ACC112 (cell line): ENCODE results near the gene TYW3.

Experiments used
- H2AFZ ChIP-seq: fragments of 200-600 bp; sonication (generic); one replicate; pipeline ENCODE4 v1.6.0; 2017; ENCODE audit warnings: antibody characterized with exemption, low read length; ENCODE audit not compliant: unreplicated experiment
- H3K27ac ChIP-seq: fragments of 200-600 bp; sonication (generic); 2 replicates; pipeline ENCODE4 v1.5.1; 2014; ENCODE audit warnings: low read depth, mild to moderate bottlenecking, antibody characterized with exemption, low read length, moderate library complexity
- H3K27me3 ChIP-seq: fragments of 200-600 bp; sonication (generic); 2 replicates; pipeline ENCODE4 v1.6.1; 2014; ENCODE audit warnings: mild to moderate bottlenecking, antibody characterized with exemption, low read length, moderate library complexity, mixed read lengths; ENCODE audit not compliant: insufficient read depth
- H3K36me3 ChIP-seq: fragments of 200-600 bp; sonication (generic); 2 replicates; pipeline ENCODE4 v1.6.1; 2016; ENCODE audit warnings: mild to moderate bottlenecking, antibody characterized with exemption, low read length, moderate library complexity, mixed read lengths; ENCODE audit not compliant: insufficient read depth
- H3K4me1 ChIP-seq: fragments of 200-600 bp; sonication (generic); one replicate; pipeline ENCODE4 v1.6.1; 2016; ENCODE audit warnings: low read length, mixed read lengths; ENCODE audit not compliant: insufficient read depth, unreplicated experiment, control insufficient read depth
- H3K4me3 ChIP-seq: fragments of 200-600 bp; sonication (generic); 2 replicates; pipeline ENCODE4 v1.5.1; 2014; ENCODE audit warnings: mild to moderate bottlenecking, low read depth, low read length
- H3K79me2 ChIP-seq: fragments of 200-600 bp; sonication (generic); one replicate; pipeline ENCODE4 v1.6.0; 2016; ENCODE audit warnings: low read length; ENCODE audit not compliant: control insufficient read depth, unreplicated experiment, insufficient read depth

Gene TYW3

GRCh38 chr1:74703386-74704182, 29.4 kb upstream of the TYW3 start:
- no peak overlapping the region for H2AFZ ChIP-seq
- H3K4me1 ChIP-seq, result no peaks in the 10 kb centered on the region
- peaks cover 22% of the 10 kb centered on the region for H3K36me3 ChIP-seq
- H3K27ac ChIP-seq, result no peak overlapping the region
- H3K27me3 ChIP-seq, result no peaks in the 10 kb centered on the region
- H3K4me3 ChIP-seq, result no peak overlapping the region
- no peaks in the 10 kb centered on the region for H3K79me2 ChIP-seq

DNA sequence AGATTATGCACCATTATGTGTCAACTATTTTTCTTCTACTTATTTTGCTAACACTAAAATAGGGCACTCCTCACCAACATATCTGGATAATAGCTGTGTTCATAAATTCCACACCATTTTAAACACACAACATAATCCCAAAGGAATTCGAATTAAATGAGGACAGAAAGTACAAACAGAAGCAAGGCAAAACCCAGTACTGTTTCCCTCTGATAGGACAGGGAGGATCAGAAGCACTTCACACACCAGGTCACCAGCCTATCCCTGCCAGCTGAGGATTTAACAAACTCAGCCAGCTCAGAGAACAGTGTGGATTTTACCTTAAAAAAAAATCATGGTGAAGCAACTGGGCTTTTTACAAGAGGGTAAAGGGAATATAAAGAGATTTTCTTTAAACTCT, 20.1 kb upstream of the TYW3 start:
- Histone ChIP-seq H3K79me2 (no peaks in the 10 kb centered on the region), H3K4me3 (no peak overlapping the region), H2AFZ (no peak overlapping the region), H3K27me3 (no peaks in the 10 kb centered on the region), H3K4me1 (no peaks in the 10 kb centered on the region), H3K36me3 (peaks cover 3% of the 10 kb centered on the region; the same call in 1 of the 2 replicates), H3K27ac (no peak overlapping the region)

GRCh38 chr1:74713849-74714248, 19.1 kb upstream of the TYW3 start:
- no peaks in the 10 kb centered on the region for H3K79me2 ChIP-seq
- H3K27me3 ChIP-seq, result no peaks in the 10 kb centered on the region
- no peaks in the 10 kb centered on the region for H3K4me1 ChIP-seq
- H2AFZ ChIP-seq, result no peak overlapping the region
- H3K4me3 ChIP-seq, result no peak overlapping the region
- peaks cover 8% of the 10 kb centered on the region; the same call in 1 of the 2 replicates for H3K36me3 ChIP-seq
- no peak overlapping the region for H3K27ac ChIP-seq

DNA sequence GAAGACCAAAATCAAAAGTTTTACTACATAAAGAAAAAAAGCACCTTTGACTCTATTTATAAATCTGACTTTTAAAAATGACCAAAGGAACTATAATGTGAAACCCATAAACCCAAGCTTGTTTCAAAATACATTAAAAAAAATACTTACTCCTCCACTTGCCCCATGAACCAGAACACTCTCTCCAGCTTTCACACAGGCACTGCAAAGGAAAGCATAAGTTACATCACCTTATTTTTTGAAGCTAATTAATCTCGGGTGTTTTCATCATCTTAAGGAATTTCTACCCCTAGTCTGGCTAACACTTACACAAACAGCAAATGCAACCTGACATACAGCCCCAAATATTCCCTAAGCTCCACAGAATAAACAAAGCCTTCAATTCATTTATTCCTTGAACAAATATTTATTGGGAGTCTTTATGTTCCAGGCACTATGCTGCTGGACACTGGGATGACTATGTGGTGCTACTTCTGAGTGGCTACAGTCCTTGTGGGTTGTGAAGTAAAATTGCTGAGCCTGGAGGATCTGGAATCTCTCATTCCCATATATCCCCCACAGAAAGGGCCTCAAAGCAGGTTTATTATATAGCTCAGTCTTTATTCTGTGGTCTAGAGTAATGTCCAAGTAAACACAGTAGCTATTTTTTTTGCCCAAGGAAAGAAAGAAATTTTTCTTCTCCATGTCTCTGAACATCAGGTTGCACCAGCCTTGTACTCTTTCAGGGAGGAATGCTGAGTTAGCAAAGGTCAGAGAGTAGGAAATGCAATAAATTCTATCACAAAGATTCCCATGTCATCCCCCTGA, 18.3 kb upstream of the TYW3 start:
- Histone ChIP-seq H3K79me2 (no peaks in the 10 kb centered on the region), H3K4me1 (no peaks in the 10 kb centered on the region), H3K27ac (no peak overlapping the region), H3K36me3 (peaks cover 11% of the 10 kb centered on the region; the same call in 1 of the 2 replicates), H3K4me3 (no peak overlapping the region), H3K27me3 (no peaks in the 10 kb centered on the region), H2AFZ (no peak overlapping the region)

GRCh38 chr1:74715236-74715502, 17.8 kb upstream of the TYW3 start:
- no peaks in the 10 kb centered on the region for H3K79me2 ChIP-seq
- no peaks in the 10 kb centered on the region for H3K27me3 ChIP-seq
- H3K4me3 ChIP-seq, result no peak overlapping the region
- H3K27ac ChIP-seq, result no peak overlapping the region
- peaks cover 15% of the 10 kb centered on the region; the same call in 1 of the 2 replicates for H3K36me3 ChIP-seq
- H2AFZ ChIP-seq, result no peak overlapping the region
- H3K4me1 ChIP-seq, result no peaks in the 10 kb centered on the region

DNA sequence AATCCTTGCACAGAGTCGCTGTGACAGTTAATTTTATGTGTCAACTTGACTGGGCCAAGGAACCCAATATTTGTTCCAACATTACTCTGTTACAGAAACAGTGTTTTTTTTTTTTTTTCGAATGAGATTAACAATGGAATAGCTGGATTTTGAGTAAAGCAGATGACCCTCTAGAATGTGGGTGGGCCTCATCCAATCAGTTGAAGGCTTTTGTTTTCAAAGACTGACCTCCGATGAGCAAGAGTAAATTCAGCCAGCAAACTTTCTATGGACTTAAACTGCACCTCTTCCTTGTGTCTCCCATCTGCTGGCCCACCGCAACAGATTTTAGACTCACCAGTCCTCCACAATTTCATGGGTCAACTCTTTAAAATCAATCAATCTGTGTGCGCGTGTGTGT, 17.1 kb upstream of the TYW3 start:
- H3K4me1 ChIP-seq, result no peaks in the 10 kb centered on the region
- H3K27me3 ChIP-seq, result no peaks in the 10 kb centered on the region
- peaks cover 22% of the 10 kb centered on the region for H3K36me3 ChIP-seq
- no peaks in the 10 kb centered on the region for H3K79me2 ChIP-seq
- H3K4me3 ChIP-seq, result no peak overlapping the region
- H3K27ac ChIP-seq, result no peak overlapping the region
- H2AFZ ChIP-seq, result no peak overlapping the region

DNA sequence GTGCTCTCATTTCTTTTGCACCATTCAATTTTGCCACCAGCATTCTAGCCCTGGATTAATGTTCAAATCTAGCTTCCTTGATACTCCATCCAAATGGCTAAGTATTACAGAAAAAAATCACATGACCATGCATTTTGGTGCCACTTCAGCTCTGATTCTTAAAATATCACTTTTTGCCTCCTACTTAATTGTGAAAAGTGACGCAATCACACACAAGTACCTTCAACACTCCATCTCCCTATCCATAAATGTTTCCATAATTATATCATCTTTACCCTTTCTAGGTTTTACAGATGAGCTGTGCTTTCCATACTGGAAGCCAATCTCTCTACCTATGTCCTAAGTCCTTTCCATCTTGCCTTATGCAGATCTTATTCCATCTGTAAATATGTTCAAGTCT, 16.1 kb upstream of the TYW3 start:
- Histone ChIP-seq H3K36me3 (peaks cover 29% of the 10 kb centered on the region), H3K4me1 (no peaks in the 10 kb centered on the region), H3K27ac (no peak overlapping the region), H3K4me3 (no peak overlapping the region), H3K79me2 (no peaks in the 10 kb centered on the region), H2AFZ (no peak overlapping the region), H3K27me3 (no peaks in the 10 kb centered on the region)

DNA sequence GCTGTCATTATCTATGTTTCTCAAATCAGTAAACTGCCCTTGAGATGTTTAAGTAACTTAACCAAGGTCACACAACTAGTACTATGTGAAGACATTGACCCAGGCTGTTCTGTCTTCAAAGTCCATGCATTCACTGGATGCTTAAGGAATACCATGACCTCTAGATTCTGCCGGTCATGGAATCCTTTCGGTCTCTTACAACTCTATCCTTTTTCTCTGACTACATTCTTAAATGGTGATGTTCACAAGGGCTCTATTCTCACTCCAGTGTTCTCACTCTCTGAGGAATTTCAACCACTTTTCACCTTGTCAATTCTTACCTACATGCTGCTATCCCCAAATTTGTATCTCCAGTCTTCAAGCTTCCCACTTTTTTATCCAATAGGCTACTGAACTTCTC, 15.3 kb upstream of the TYW3 start:
- Histone ChIP-seq H3K4me1 (no peaks in the 10 kb centered on the region), H3K79me2 (no peaks in the 10 kb centered on the region), H3K4me3 (no peak overlapping the region), H3K27ac (no peak overlapping the region), H3K27me3 (no peaks in the 10 kb centered on the region), H2AFZ (no peak overlapping the region), H3K36me3 (peaks cover 31% of the 10 kb centered on the region)

- Histone ChIP-seq H3K27me3 (no peaks in the 10 kb centered on the region), H3K79me2 (peaks cover 24% of the 10 kb centered on the region), H3K4me1 (peaks cover 19% of the 10 kb centered on the region), H2AFZ (no peak overlapping the region), H3K27ac (no peak overlapping the region), H3K36me3 (peaks cover 15% of the 10 kb centered on the region; the same call in 1 of the 2 replicates), H3K4me3 (no peak overlapping the region)
Measured at GRCh38 chr1:74726063-74726462, 6.9 kb upstream of the TYW3 start.

- no peak overlapping the region for H3K27ac ChIP-seq
- H3K27me3 ChIP-seq, result no peaks in the 10 kb centered on the region
- H2AFZ ChIP-seq, result no peak overlapping the region
- H3K79me2 ChIP-seq, result peaks cover 34% of the 10 kb centered on the region
- 0 out of 2 replicates have a peak overlapping the region, but pooled peaks have one; percentile 6 for H3K4me3 ChIP-seq
- H3K4me1 ChIP-seq, result peaks cover 28% of the 10 kb centered on the region
- peaks cover 9% of the 10 kb centered on the region; the same call in 1 of the 2 replicates for H3K36me3 ChIP-seq
Measured at GRCh38 chr1:74728736-74729135, 4.2 kb upstream of the TYW3 start.
